Measurements from ENCODE around the gene RNU1-2.
"Not testable (repeated sequence)": the region's sequence is repeated elsewhere in the genome, so short reads cannot be mapped to it uniquely, and the experiment has no call there.

The RNU1-2 gene

GRCh38 chr1:16888860-16889816 is 6.6 kb upstream of the RNU1-2 start:
- DNase-seq, result peak; percentile 63

DNA sequence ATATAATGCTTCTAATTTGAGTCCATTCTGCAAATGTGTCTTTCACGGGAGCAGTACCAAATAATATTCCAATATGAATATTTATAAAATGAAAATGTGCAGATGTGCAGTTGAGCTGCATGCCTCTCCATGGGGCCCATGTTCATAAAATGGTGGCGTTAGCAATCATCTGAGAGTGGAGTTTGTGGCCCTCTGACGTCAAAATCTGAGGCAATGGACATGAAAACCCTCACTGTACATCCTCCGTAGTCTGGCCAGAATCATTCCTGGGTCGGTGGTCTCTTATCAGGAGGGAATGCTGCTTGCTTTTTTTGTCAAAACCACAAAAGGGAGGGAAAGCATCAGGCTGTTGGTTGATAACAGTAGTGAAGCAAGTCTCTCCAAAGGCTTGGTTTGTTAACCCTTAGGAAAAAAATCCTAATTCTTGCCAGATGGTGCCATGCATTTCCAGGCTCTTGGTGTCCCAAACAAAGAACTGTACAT is 5.2 kb upstream of the RNU1-2 start:
- not testable (repeated sequence) for DNase-seq

GRCh38 chr1:16891057-16891456 is 4.7 kb upstream of the RNU1-2 start:
- not testable (repeated sequence) for DNase-seq

DNA sequence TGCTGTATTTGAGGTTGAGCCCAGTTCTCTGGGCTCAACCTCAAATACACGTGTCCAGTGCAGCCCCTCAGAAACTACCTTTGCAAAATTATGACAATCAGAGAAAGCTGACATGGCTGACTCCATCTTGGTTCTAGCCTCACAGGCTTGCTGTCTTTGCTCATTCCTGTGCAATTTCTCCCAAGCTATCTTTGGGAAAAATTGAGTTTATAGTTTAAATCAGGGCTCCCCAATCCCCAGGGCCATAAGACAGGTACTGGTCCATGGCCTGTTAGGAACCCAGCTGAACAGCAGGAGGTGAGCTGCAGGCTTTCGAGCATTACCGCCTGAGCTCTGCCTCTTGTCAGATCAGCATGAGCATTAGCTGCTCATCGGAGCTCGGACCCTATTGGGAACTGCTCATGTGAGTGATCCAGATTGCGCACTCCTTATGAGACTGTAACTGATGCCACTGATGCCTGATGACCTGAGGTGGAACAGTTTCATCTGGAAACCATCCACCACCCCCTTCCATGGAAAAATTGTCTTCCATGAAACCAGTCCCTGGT is 2.7 kb upstream of the RNU1-2 start:
- not testable (repeated sequence) for DNase-seq

- not testable (repeated sequence) for DNase-seq
Observed at GRCh38 chr1:16893796-16894195, 2.0 kb upstream of the RNU1-2 start.

- DNase-seq, result not testable (repeated sequence)
Observed at GRCh38 chr1:16894338-16894737, 1.4 kb upstream of the RNU1-2 start.

GRCh38 chr1:16895233-16895597 is 565 bp upstream of the RNU1-2 start:
- not testable (repeated sequence) for DNase-seq

GRCh38 chr1:16896316-16897055 is 706 bp downstream of the RNU1-2 start:
- peak; percentile 89 for DNase-seq

GRCh38 chr1:16897653-16898052 is 1.9 kb downstream of the RNU1-2 start:
- not testable (repeated sequence) for DNase-seq

DNA sequence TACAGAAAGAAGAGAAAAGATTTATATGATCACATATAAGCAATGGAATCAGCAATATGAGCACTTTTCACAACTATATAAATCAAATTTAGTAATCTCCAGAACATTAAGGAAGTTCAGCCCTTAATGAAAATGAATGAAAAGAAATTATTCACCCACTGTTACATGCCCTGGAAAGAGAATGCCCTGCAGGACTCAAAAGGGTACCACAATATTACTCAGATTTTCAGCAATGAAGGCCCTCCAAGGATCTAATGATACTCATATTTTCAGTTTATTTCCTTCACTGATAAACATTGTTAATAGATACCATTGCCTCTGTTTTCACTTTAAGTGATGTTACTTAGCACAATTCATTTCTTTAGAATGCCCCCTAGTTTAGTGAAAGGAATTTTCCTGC is 2.5 kb downstream of the RNU1-2 start:
- DNase-seq, result not testable (repeated sequence)

GRCh38 chr1:16899020-16899419 is 3.2 kb downstream of the RNU1-2 start:
- not testable (repeated sequence) for DNase-seq

DNA sequence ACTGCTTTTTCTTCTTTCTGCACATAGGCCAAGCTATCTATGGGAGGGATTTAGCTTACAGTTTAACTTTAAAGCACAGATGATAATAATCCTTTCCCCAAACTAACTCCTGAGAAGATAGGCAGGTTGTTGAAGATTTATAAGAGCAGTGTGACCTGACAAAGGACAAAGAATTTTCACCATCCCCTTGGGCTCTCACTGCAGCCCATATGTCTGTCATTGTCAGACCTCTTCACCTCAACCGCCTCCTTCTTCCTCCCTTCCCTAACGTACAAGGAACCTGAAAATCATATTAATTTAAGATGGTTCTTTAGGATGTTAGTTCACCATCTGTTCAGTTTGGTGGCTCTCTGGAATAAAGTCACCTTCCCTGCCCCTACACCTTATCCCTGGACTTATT is 5.0 kb downstream of the RNU1-2 start:
- DNase-seq, result no peak

DNA sequence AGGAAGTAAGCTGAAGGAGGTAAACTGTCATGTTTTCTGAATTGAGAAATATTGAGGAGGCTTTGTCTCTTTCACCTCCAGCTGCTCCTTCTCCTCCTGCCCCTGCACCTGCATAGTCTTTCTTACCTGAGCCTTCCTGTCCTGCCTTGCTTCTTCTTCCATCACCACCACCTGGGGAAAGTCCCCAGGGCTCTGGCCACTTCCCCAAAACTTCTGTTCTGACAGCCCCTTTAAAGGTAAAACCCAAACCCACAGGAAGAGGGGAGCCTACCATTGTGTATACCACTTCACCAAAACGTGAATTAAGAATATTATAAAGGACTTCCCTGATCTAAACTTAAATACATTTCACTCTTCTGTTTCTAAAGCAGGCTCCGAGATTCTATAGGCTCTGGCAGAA is 5.6 kb downstream of the RNU1-2 start:
- not testable (repeated sequence) for DNase-seq

GRCh38 chr1:16903054-16903453 is 7.3 kb downstream of the RNU1-2 start:
- peak; percentile 33 for DNase-seq

- DNase-seq, result no peak
Observed at GRCh38 chr1:16903458-16903796, 7.6 kb downstream of the RNU1-2 start.

DNA sequence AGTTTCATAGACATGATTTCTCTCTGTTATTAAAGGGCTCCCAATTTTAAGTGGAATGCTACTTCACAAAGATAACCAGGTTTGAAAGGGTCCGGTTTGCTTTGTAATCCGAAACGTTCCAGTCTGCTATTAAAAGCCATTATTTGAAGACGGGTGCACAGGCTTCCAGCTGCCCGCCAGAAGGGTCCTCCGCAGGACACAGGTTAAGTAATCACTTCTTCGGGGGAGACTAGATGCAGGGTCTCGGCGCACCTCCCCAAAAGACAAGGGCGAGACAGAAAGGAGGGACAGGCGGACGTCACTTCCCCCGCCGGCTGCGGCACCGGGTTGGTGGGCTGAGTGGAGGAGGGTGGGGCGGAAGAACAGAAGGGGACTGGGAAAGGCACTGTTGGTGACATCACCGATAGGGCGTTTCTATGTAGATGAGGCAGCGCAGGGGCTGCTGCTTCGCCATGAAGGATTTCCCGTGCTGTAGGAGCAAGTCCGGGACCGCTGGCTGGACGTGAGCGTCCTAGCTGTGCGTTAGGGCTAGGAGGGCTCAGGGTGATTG is 8.9 kb downstream of the RNU1-2 start:
- DNase-seq, result peak; percentile 97

DNA sequence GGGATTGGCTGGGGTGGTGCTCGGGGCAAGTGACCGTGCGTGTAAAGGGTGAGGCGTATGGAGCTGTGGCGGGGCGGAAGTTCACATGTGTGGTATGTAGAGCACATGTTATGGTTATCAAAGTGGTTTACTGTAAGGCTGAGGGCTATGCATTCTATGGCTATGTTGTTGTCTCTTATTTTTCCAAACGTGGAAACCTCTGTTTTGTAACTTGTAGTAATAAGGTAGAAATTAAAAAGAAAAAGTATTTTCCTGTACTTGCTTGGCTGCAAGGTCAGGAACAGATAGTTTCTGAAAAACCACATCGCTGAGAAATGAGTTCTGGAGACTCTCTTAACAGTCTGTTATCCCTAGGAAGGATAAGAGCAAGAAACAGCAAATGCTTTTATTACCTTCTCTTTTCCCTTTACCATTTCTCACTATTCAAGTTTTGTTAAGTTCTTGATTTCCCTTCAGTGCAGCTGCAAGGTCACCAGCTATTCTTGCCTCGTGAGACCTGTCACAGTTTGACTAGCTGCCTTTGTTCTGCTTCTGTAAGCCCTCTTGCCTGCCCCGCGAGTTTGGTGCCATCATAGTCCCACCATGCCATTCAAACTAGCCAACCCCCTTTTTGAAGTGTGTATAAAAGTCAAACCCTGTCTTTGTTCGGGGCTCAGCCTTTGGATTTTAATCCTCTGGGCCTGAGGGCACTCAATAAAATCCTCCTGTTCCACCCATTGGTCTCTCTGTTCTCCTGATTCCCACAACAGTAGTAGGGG is 9.5 kb downstream of the RNU1-2 start:
- peak; percentile 93 for DNase-seq

DNA sequence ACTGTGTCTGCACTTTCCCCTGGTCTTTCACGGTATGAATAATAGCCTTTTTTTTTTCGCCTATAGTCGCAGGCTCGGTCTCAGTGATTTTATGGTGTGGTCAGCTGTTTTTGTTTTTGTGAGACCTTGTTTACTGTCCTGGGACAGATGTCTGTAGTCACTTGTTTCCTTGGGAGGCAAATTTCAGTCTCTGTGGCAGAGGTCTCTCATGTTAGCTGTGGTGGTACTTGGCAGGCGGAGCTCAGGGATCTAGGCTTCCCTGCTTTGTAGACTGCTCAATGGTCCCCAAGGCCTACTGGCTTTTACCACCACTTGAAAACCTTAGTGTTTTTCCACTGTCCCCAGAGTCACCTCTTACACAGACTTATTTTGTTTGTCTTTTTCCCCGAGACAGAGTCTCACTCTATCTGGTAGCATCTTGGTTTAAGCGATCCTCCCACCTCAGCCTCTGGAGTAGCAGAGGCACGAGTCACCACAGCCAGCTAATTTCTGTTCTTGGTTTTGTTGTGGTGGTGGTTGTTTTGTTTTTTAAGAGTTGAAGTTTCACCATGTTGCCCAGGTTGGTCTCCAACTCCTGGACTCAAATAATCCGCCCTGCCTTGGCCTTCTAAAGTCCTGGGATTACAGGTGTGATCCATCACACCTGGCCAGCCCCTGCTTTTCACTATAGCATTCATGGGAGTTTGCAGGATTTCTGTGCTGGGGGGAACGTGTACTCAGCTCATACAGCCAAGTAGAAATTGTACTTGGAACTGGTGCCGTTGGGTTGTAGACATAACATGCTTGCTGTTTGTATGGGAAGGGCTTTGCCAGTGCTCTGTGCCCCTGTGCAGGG is 10.3 kb downstream of the RNU1-2 start:
- peak; percentile 8 for DNase-seq

- no peak for DNase-seq
Observed at GRCh38 chr1:16906873-16907272, 11.1 kb downstream of the RNU1-2 start.

DNA sequence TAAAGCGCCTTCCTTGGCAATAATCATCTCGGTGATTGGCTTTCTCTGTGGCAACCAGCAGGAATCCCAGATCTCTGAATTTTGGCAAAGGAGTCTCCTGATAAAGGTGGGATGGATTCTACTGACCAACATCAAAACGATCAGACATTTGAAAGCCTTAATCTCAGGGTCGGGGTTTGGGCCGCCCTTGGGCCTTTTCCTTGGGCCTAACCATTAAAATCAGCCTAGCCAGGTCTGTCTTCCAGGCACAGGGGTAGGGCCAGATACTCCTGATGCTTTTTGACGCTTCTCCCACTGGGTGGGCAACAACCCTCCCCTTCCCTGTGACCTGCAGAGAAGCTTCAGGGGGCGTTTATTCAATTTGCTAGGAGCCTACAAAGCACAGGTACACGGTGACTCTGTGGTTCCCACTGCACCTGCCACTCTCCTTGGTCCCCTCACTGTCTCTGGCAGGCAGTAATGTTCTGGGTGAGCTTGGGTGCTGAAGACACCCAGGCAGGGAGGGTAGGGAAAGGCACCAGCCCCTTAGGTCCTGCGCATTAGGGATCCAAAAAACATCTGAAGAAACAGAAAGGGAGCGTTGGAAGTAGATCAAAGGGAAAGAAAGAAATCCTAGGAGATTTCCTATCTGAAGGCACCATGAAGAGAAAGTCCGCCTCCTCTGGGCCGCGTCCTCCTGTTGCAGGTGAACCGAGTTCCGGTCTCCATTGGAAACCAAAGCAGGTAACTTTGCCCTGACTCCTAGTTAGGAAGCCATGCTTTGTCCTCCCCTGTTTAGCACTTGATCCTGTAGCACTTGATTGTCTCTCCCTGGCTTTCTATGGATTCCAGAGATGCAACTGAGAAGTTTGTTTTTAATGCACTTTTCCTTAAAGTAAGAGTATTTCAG is 12.3 kb downstream of the RNU1-2 start:
- no peak for DNase-seq

Data from MV-4-11 (cell line).